Caco-2 (cell line): ENCODE results near the gene TWNK. TPM values are rescaled to one million over a fixed set of nuclear protein-coding genes. Genes with fewer than 3 reads are reported as not detected.

Source experiments
- BruUV-seq: library from RNA; stranded (reverse); fragments of 400-500 nt; replicated peaks from 2 replicates; lab custom pipeline; 2021; lab: Mats Ljungman, UMichigan
- CTCF ChIA-PET: fragments of 300-600 bp; sonication (Branson Sonifier 250); formaldehyde crosslinking; loops from one replicate; lab custom pipeline; 2022; ENCODE audit warnings: antibody characterized with exemption; lab: Charles Lee
- POLR2A ChIA-PET: fragments of 300-600 bp; sonication (Branson Sonifier 250); formaldehyde crosslinking; loops from one replicate; lab custom pipeline; 2022; ENCODE audit warnings: antibody characterized with exemption; lab: Charles Lee
- DNase-seq, 2 experiments: peaks; one replicate each; pipeline versions ENCODE4 v3.0.0 to v3.0.0-alpha.2; 2020 to 2022
- H3K27me3 ChIP-seq: replicated peaks from 2 replicates; pipeline ENCODE4 v1.6.0; 2011; ENCODE audit warnings: low read length; ENCODE audit not compliant: control insufficient read depth, insufficient read depth
- H3K36me3 ChIP-seq: 2 replicates; pipeline ENCODE4 v1.5.1; 2011; ENCODE audit warnings: low read length; ENCODE audit not compliant: control insufficient read depth, insufficient read depth
- H3K4me1 ChIP-seq: fragments of 250-450 bp; sonication (Bioruptor Pico); 2 replicates; pipeline ENCODE4 v1.5.1; 2020; ENCODE audit warnings: mild to moderate bottlenecking
- H3K4me3 ChIP-seq: 2 replicates; pipeline ENCODE4 v1.5.1; 2011; ENCODE audit warnings: low read depth, mild to moderate bottlenecking, control low read depth, low read length
- H3K9me3 ChIP-seq: fragments of 250-450 bp; sonication (Bioruptor Pico); 2 replicates; pipeline ENCODE4 v1.5.1; 2020; ENCODE audit warnings: mild to moderate bottlenecking, moderate library complexity
- H3K27ac Mint-ChIP-seq: one replicate; pipeline ENCODE4 v1.8.0; 2022; ENCODE audit warnings: mixed read lengths; ENCODE audit not compliant: unreplicated experiment
- H3K27me3 Mint-ChIP-seq: one replicate; pipeline ENCODE4 v1.8.0; 2022; ENCODE audit warnings: mixed read lengths; ENCODE audit not compliant: insufficient read depth, unreplicated experiment
- H3K36me3 Mint-ChIP-seq: one replicate; pipeline ENCODE4 v1.8.0; 2022; ENCODE audit warnings: mild to moderate bottlenecking, mixed read lengths; ENCODE audit not compliant: insufficient read depth, unreplicated experiment
- H3K4me1 Mint-ChIP-seq: one replicate; pipeline ENCODE4 v1.8.0; 2022; ENCODE audit warnings: low read depth, mixed read lengths; ENCODE audit not compliant: unreplicated experiment
- H3K4me3 Mint-ChIP-seq: one replicate; pipeline ENCODE4 v1.8.0; 2022; ENCODE audit warnings: mild to moderate bottlenecking, moderate library complexity, mixed read lengths; ENCODE audit not compliant: unreplicated experiment
- H3K9me3 Mint-ChIP-seq: one replicate; pipeline ENCODE4 v1.8.0; 2022; ENCODE audit warnings: mixed read lengths; ENCODE audit not compliant: unreplicated experiment
- intact Hi-C: fragments of 100-400 bp; cut with micrococcal nuclease; formaldehyde crosslinking; loops from one replicate; pipeline ENCODE4 v1.10.0; 2022; ENCODE audit not compliant: unreplicated experiment
- total RNA-seq: library from RNA; stranded (reverse); gene quantifications from 2 replicates; pipeline ENCODE4 v1.2.3, GENCODE V29; 2022
- TF ChIP-seq, protein P1 (sequence below), 2 experiments: fragments of 200-600 bp in 1 of 2; IDR thresholded peaks; 1 replicate in 1 of 2; 2 replicates in 1 of 2; pipeline versions ENCODE4 v1.5.1 to v1.8.0; 2011 to 2022; ENCODE audit warnings: antibody characterized with exemption in 1 of 2, control low read depth in 1 of 2, inconsistent platforms in 1 of 2, low read depth in 1 of 2, low read length in 1 of 2, mild to moderate bottlenecking in 1 of 2, moderate library complexity in 1 of 2; ENCODE audit not compliant: insufficient read depth in 1 of 2, severe bottlenecking in 1 of 2, unreplicated experiment in 1 of 2

The TWNK gene
- total RNA-seq, 1 experiment from 2014 or later: 29.8 TPM

GRCh38 chr10:101029520-101030295 lies 42.4 kb downstream of the TWNK start:
- H3K4me1 ChIP-seq: peaks cover 25% of the 10 kb centered on the region
- Mint-ChIP-seq H3K27ac (no peak overlapping the region), H3K27me3 (no peaks in the 10 kb centered on the region), H3K4me3 (no peak overlapping the region), H3K4me1 (peaks cover 17% of the 10 kb centered on the region), H3K9me3 (no peaks in the 10 kb centered on the region), H3K36me3 (peaks cover 16% of the 10 kb centered on the region)
- ChIA-PET POLR2A (interaction anchor here (0.6 to 1.4 kb wide), 2 partner anchors 23 to 83 kb away, joined by 5 to 13 read pairs; no protein-coding TSS in a partner anchor), CTCF (interaction anchor here (0.6 to 2.8 kb wide), 13 partner anchors 11 to 263 kb away, joined by 3 to 43 read pairs (median 6); partner anchors contain the start of gene LZTS2)
- intact Hi-C loops: loop anchor here (5.0 kb wide), 1 partner anchor 38 kb away; no protein-coding TSS in a partner anchor
- H3K4me3 ChIP-seq: no peak overlapping the region
- no peaks in the 10 kb centered on the region for H3K27me3 ChIP-seq
- BruUV-seq: no TSS peak
- H3K36me3 ChIP-seq: no peaks in the 10 kb centered on the region
- DNase-seq: no peak
- no peaks in the 10 kb centered on the region for H3K9me3 ChIP-seq
- TF ChIP-seq, protein P1, sequence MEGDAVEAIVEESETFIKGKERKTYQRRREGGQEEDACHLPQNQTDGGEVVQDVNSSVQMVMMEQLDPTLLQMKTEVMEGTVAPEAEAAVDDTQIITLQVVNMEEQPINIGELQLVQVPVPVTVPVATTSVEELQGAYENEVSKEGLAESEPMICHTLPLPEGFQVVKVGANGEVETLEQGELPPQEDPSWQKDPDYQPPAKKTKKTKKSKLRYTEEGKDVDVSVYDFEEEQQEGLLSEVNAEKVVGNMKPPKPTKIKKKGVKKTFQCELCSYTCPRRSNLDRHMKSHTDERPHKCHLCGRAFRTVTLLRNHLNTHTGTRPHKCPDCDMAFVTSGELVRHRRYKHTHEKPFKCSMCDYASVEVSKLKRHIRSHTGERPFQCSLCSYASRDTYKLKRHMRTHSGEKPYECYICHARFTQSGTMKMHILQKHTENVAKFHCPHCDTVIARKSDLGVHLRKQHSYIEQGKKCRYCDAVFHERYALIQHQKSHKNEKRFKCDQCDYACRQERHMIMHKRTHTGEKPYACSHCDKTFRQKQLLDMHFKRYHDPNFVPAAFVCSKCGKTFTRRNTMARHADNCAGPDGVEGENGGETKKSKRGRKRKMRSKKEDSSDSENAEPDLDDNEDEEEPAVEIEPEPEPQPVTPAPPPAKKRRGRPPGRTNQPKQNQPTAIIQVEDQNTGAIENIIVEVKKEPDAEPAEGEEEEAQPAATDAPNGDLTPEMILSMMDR (IDR thresholded peaks at IDR 0.05; ENCODE audit: insufficient read depth in 1 of 2, low read depth in 1 of 2, low read length in 1 of 2, severe bottlenecking in 1 of 2, unreplicated experiment in 1 of 2): no peak

- CTCF ChIA-PET: interaction anchor here (0.6 to 2.8 kb wide), 19 partner anchors 12 to 495 kb away, joined by 3 to 43 read pairs (median 7); partner anchors contain the start of genes HIF1AN, KAZALD1 and LZTS2
- TF ChIP-seq, protein P1 (IDR thresholded peaks at IDR 0.05; ENCODE audit: insufficient read depth in 1 of 2, low read depth in 1 of 2, low read length in 1 of 2, severe bottlenecking in 1 of 2, unreplicated experiment in 1 of 2): no peak
- Mint-ChIP-seq H3K4me3 (peak overlapping the region; percentile 80), H3K4me1 (peaks cover 17% of the 10 kb centered on the region), H3K9me3 (no peaks in the 10 kb centered on the region), H3K27ac (no peak overlapping the region), H3K36me3 (peaks cover 16% of the 10 kb centered on the region), H3K27me3 (no peaks in the 10 kb centered on the region)
- Histone ChIP-seq H3K4me3 (peak overlapping the region; percentile 76), H3K27me3 (no peaks in the 10 kb centered on the region), H3K4me1 (peaks cover 33% of the 10 kb centered on the region), H3K9me3 (no peaks in the 10 kb centered on the region), H3K36me3 (no peaks in the 10 kb centered on the region)
- intact Hi-C loops: loop anchor here (5.0 kb wide), 1 partner anchor 37 kb away; no protein-coding TSS in a partner anchor
- DNase-seq: no peak
- POLR2A ChIA-PET: interaction anchor here (0.6 to 2.2 kb wide), 8 partner anchors 12 to 1098 kb away, joined by 3 to 15 read pairs (median 5); partner anchors contain the start of gene KAZALD1
- no TSS peak for BruUV-seq
Observed at GRCh38 chr10:101030496-101031127, 43.3 kb downstream of the TWNK start.
